PFSK-1 (cell line): Measurements from ENCODE around the gene FAM3A.

Experiments
- FOXP2 ChIP-seq: optimal IDR thresholded peaks from 2 replicates; pipeline ENCODE3; 2011; ENCODE audit warnings: borderline replicate concordance, control low read depth, inconsistent platforms; ENCODE audit not compliant: insufficient read depth; ENCODE audit errors: extremely low read length, extremely low read depth
- POLR2AphosphoS5 ChIP-seq: IDR thresholded peaks from 2 replicates; pipeline ENCODE4 v1.6.1; 2012; ENCODE audit warnings: low read depth, mild to moderate bottlenecking, control low read depth, low read length, moderate library complexity
- REST ChIP-seq, 2 experiments: IDR thresholded peaks; 2 replicates each; pipeline versions ENCODE4 v1.6.1 to v1.8.0; 2011 to 2012; ENCODE audit warnings: low read depth in 2 of 2, low read length in 2 of 2, control low read depth in 1 of 2, inconsistent platforms in 1 of 2, mild to moderate bottlenecking in 1 of 2, moderate library complexity in 1 of 2; ENCODE audit not compliant: insufficient read depth in 1 of 2
- SIN3A ChIP-seq: IDR thresholded peaks from 2 replicates; pipeline ENCODE4 v1.6.1; 2012; ENCODE audit warnings: mild to moderate bottlenecking, low read length, moderate library complexity, borderline replicate concordance; ENCODE audit not compliant: insufficient read depth
- TAF1 ChIP-seq: IDR thresholded peaks from 2 replicates; pipeline ENCODE4 v1.6.1; 2012; ENCODE audit warnings: low read length, control low read depth, borderline replicate concordance; ENCODE audit not compliant: insufficient read depth

FAM3A gene

GRCh38 chrX:154470434-154470833 lies 45.6 kb downstream of the FAM3A start:
- no peak for TF ChIP-seq POLR2AphosphoS5
- TF ChIP-seq SIN3A: no peak
- no peak for TF ChIP-seq REST (IDR thresholded peaks at IDR 0.05; ENCODE audit: insufficient read depth in 1 of 2, low read depth in 2 of 2, low read length in 2 of 2)
- TF ChIP-seq TAF1: no peak
- no peak for TF ChIP-seq FOXP2

GRCh38 chrX:154469880-154470279 lies 46.2 kb downstream of the FAM3A start:
- no peak for TF ChIP-seq TAF1
- TF ChIP-seq POLR2AphosphoS5: no peak
- TF ChIP-seq SIN3A: no peak
- TF ChIP-seq REST (IDR thresholded peaks at IDR 0.05; ENCODE audit: insufficient read depth in 1 of 2, low read depth in 2 of 2, low read length in 2 of 2): no peak
- TF ChIP-seq FOXP2: no peak

- TF ChIP-seq FOXP2 (no peak), POLR2AphosphoS5 (no peak), REST (IDR thresholded peaks at IDR 0.05; ENCODE audit: insufficient read depth in 1 of 2, low read depth in 2 of 2, low read length in 2 of 2) (no peak), SIN3A (no peak), TAF1 (no peak)
Measured at GRCh38 chrX:154469114-154469513, 46.9 kb downstream of the FAM3A start.

GRCh38 chrX:154468217-154468616 lies 47.8 kb downstream of the FAM3A start:
- TF ChIP-seq SIN3A (no peak), FOXP2 (no peak), REST (IDR thresholded peaks at IDR 0.05; ENCODE audit: insufficient read depth in 1 of 2, low read depth in 2 of 2, low read length in 2 of 2) (no peak), POLR2AphosphoS5 (no peak), TAF1 (no peak)

GRCh38 chrX:154467556-154467955 lies 48.5 kb downstream of the FAM3A start:
- TF ChIP-seq SIN3A (no peak), POLR2AphosphoS5 (no peak), TAF1 (no peak), FOXP2 (no peak), REST (IDR thresholded peaks at IDR 0.05; ENCODE audit: insufficient read depth in 1 of 2, low read depth in 2 of 2, low read length in 2 of 2) (no peak)
